Fibroblast of skin of scalp (primary cell): ENCODE results near the gene RALA. TPM values are rescaled to one million over a fixed set of nuclear protein-coding genes. Genes with fewer than 3 reads are reported as not detected.

Experiments used
- DNase-seq: peaks from one replicate; pipeline ENCODE4 v3.0.0-alpha.2; 2013
- polyA plus RNA-seq, 2 experiments: library from polyadenylated mRNA; unstranded; fragments of 120-200 nt; gene quantifications; one replicate each; pipeline ENCODE4 v1.2.1, GENCODE V29; 2013; ENCODE audit not compliant: insufficient read length in 2 of 2

The RALA gene
- 56.8 TPM for polyA plus RNA-seq (2013, experiment 1 of 2; ENCODE audit: insufficient read length)
- 60.6 TPM for polyA plus RNA-seq (2013, experiment 2 of 2; ENCODE audit: insufficient read length)

GRCh38 chr7:39623047-39623731 is at the start of gene RALA:
RALA (plus strand) TSS chr7:39623572; CDS start chr7:39686668, 63,096 bp downstream.
- DNase-seq, result peak; percentile 96

GRCh38 chr7:39574673-39575349 is 48.6 kb upstream of the RALA start:
- DNase-seq, result no peak

- no peak for DNase-seq
Measured at GRCh38 chr7:39577229-39577874, 46.0 kb upstream of the RALA start.

- DNase-seq, result peak; percentile 89
Measured at GRCh38 chr7:39580149-39580874, 43.1 kb upstream of the RALA start.

GRCh38 chr7:39582536-39582935 is 40.8 kb upstream of the RALA start:
- DNase-seq, result no peak

- DNase-seq, result no peak
Measured at GRCh38 chr7:39583539-39583938, 39.8 kb upstream of the RALA start.

- peak; percentile 67 for DNase-seq
Measured at GRCh38 chr7:39587393-39587792, 36.0 kb upstream of the RALA start.

- DNase-seq, result no peak
Measured at GRCh38 chr7:39588416-39588815, 35.0 kb upstream of the RALA start.

GRCh38 chr7:39589323-39590111 is 33.9 kb upstream of the RALA start:
- DNase-seq, result peak; percentile 88

- DNase-seq, result peak; percentile 55
Measured at GRCh38 chr7:39592586-39592985, 30.8 kb upstream of the RALA start.

- DNase-seq, result peak; percentile 43
Measured at GRCh38 chr7:39594988-39595620, 28.3 kb upstream of the RALA start.

- DNase-seq, result peak; percentile 41
Measured at GRCh38 chr7:39602351-39602750, 21.0 kb upstream of the RALA start.

- no peak for DNase-seq
Measured at GRCh38 chr7:39603924-39604323, 19.4 kb upstream of the RALA start.

GRCh38 chr7:39605087-39605486 is 18.3 kb upstream of the RALA start:
- no peak for DNase-seq

GRCh38 chr7:39606352-39606751 is 17.0 kb upstream of the RALA start:
- no peak for DNase-seq

GRCh38 chr7:39606941-39607340 is 16.4 kb upstream of the RALA start:
- DNase-seq, result no peak

- no peak for DNase-seq
Measured at GRCh38 chr7:39607865-39608264, 15.5 kb upstream of the RALA start.

GRCh38 chr7:39608278-39608677 is 15.1 kb upstream of the RALA start:
- DNase-seq, result no peak

GRCh38 chr7:39609113-39609934 is 14.0 kb upstream of the RALA start:
- peak; percentile 77 for DNase-seq

- no peak for DNase-seq
Measured at GRCh38 chr7:39609935-39610263, 13.5 kb upstream of the RALA start.

GRCh38 chr7:39613577-39613976 is 9.8 kb upstream of the RALA start:
- peak; percentile 51 for DNase-seq
